ENCODE measurements around the gene PRR30.

GRCh38 chr2:27150639-27151230 is 11.5 kb upstream of the PRR30 start:
- no peak for TF ChIP-seq CTCF (IDR thresholded peaks at IDR 0.05)
- no peak for TF ChIP-seq POLR2AphosphoS5 (IDR thresholded peaks at IDR 0.05)
- no peak for TF ChIP-seq EP300 (IDR thresholded peaks at IDR 0.05)

All from stomach (tissue), 4 donors.